Mesendoderm (in vitro differentiated cells): ENCODE data around the gene NFASC.

Experiments used
- DNase-seq: peaks from one replicate; pipeline ENCODE4 v3.0.0; 2013
- H2AK5ac ChIP-seq: 2 replicates; pipeline ENCODE4 v1.6.1; 2013; ENCODE audit warnings: low read length, inconsistent platforms
- H2BK120ac ChIP-seq: 2 replicates; pipeline ENCODE4 v1.6.1; 2013; ENCODE audit warnings: low read depth, mild to moderate bottlenecking, low read length, moderate library complexity, mixed read lengths
- H2BK15ac ChIP-seq: replicated peaks from 2 replicates; pipeline ENCODE4 v1.6.1; 2013; ENCODE audit warnings: low read depth, mild to moderate bottlenecking, moderate library complexity
- H2BK5ac ChIP-seq: 2 replicates; pipeline ENCODE4 v1.6.1; 2013; ENCODE audit warnings: low read length, inconsistent platforms
- H3K18ac ChIP-seq: 2 replicates; pipeline ENCODE4 v1.6.1; 2013; ENCODE audit warnings: mild to moderate bottlenecking, low read length, mixed read lengths
- H3K23ac ChIP-seq: one replicate; pipeline ENCODE4 v1.6.1; 2013; ENCODE audit warnings: low read length
- H3K27ac ChIP-seq: 2 replicates; pipeline ENCODE4 v1.5.1; 2013; ENCODE audit warnings: low read depth, mild to moderate bottlenecking, inconsistent platforms, low read length, moderate library complexity
- H3K27me3 ChIP-seq: 2 replicates; pipeline ENCODE4 v1.6.1; 2013; ENCODE audit warnings: low read length, control low read depth, mild to moderate bottlenecking, inconsistent platforms; ENCODE audit not compliant: insufficient read depth, poor library complexity
- H3K36me3 ChIP-seq: 2 replicates; pipeline ENCODE4 v1.6.1; 2013; ENCODE audit warnings: low read length, inconsistent platforms; ENCODE audit not compliant: control insufficient read depth, insufficient read depth
- H3K4ac ChIP-seq: one replicate; pipeline ENCODE4 v1.6.1; 2013; ENCODE audit warnings: low read depth, mild to moderate bottlenecking, low read length, moderate library complexity
- H3K4me1 ChIP-seq: 2 replicates; pipeline ENCODE4 v1.6.1; 2013; ENCODE audit warnings: low read depth, low read length, inconsistent platforms; ENCODE audit not compliant: control insufficient read depth
- H3K4me2 ChIP-seq: 2 replicates; pipeline ENCODE4 v1.6.1; 2013; ENCODE audit warnings: low read length
- H3K4me3 ChIP-seq: 2 replicates; pipeline ENCODE4 v1.5.1; 2013; ENCODE audit warnings: mild to moderate bottlenecking, low read length
- H3K56ac ChIP-seq: one replicate; pipeline ENCODE4 v1.6.1; 2013; ENCODE audit warnings: low read length
- H3K79me1 ChIP-seq: 2 replicates; pipeline ENCODE4 v1.6.1; 2013; ENCODE audit warnings: low read length, inconsistent platforms
- H3K79me2 ChIP-seq: 2 replicates; pipeline ENCODE4 v1.6.1; 2013; ENCODE audit warnings: mild to moderate bottlenecking, low read length; ENCODE audit not compliant: control insufficient read depth, insufficient read depth
- H3K9ac ChIP-seq: 2 replicates; pipeline ENCODE4 v1.6.1; 2013; ENCODE audit warnings: low read length, inconsistent platforms
- H4K5ac ChIP-seq: one replicate; pipeline ENCODE4 v1.6.1; 2013; ENCODE audit warnings: low read length
- H4K8ac ChIP-seq: one replicate; pipeline ENCODE4 v1.6.1; 2013; ENCODE audit warnings: low read depth, mild to moderate bottlenecking, control low read depth, low read length, moderate library complexity
- WGBS: extraction: QIAGEN DNeasy Blood & Tissue Kit; methylation state at CpG from one replicate; pipeline ENCODE4 v1.1.7; 2013; ENCODE audit warnings: low lambda C conversion rate, missing lambda C conversion rate; ENCODE audit not compliant: insufficient coverage; ENCODE audit errors: extremely low coverage; 5-methylcytosine and 5-hydroxymethylcytosine counted together

Gene NFASC

DNA sequence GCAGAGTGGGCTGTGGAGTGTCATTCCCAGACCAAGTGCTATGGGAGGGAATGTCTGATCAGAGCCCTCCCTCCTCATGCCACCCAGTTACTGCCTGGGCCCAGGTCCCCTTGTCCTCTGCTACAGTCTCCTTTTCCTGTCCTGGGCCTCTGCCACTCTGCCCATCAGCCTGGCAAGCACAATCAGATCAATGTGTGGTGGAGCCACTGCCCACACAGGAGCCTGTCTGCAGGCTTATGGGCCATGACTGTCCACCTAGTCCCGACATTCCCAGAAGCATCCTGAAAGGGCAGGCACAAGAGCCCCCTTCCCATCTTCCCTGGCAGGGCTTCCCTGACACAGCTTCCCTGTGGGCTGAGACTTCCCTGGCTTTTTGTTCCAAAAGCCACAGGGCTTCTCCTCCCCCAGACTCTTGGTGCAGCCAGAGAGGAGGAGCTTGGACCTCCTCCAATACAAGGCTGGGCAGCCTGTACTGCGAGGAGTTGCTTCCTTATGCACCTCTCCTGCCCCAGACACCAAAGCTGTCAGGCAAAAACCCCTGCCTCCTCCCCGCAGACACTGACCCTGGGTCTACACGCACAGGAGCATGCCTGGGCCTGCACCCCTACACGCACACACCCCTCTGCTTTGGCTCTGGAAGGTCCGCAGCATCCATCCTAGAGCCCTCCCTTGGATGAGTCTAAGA lies 143.2 kb downstream of the NFASC start:
- Histone ChIP-seq H3K27ac (no peak overlapping the region), H4K8ac (no peak overlapping the region), H3K4me2 (no peak overlapping the region), H3K4me3 (no peak overlapping the region), H3K36me3 (no peaks in the 10 kb centered on the region), H2BK5ac (no peak overlapping the region), H3K56ac (no peak overlapping the region), H3K4ac (no peak overlapping the region), H3K79me1 (no peaks in the 10 kb centered on the region), H3K4me1 (peaks cover 3% of the 10 kb centered on the region), H3K27me3 (no peaks in the 10 kb centered on the region), H4K5ac (no peak overlapping the region), H2AK5ac (no peak overlapping the region), H2BK15ac (no peak overlapping the region), H3K9ac (no peak overlapping the region), H3K18ac (no peak overlapping the region), H3K23ac (no peak overlapping the region), H2BK120ac (no peak overlapping the region), H3K79me2 (no peaks in the 10 kb centered on the region)
- WGBS = no CpG with 5 or more reads among the region's 6 CpGs
- no peak for DNase-seq

DNA sequence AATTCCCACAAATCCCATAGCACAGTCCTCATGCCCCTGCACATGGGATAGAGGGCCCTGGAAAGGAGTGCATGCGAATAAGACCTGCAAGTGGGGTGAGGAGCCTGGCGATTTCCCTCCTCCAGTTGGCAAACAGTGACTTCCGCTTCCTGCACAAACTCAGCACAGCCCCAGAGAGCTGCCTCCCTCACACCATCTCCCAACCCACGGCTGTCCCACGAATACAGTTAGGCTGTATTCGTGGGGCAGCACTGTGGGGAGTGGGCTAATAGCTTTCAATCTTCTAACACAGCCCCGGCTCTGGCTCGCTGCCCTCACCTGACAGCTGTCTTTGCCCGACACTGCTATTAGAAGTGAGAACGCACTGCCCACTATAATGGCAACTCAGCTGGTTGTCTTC lies 144.1 kb downstream of the NFASC start:
- Histone ChIP-seq H2BK120ac (no peak overlapping the region), H3K23ac (no peak overlapping the region), H3K79me2 (no peaks in the 10 kb centered on the region), H3K56ac (no peak overlapping the region), H3K4ac (no peak overlapping the region), H3K4me3 (no peak overlapping the region), H3K27me3 (no peaks in the 10 kb centered on the region), H3K79me1 (no peaks in the 10 kb centered on the region), H3K4me1 (peaks cover 3% of the 10 kb centered on the region), H3K27ac (no peak overlapping the region), H3K36me3 (no peaks in the 10 kb centered on the region), H4K5ac (no peak overlapping the region), H3K18ac (no peak overlapping the region), H3K4me2 (no peak overlapping the region), H2AK5ac (no peak overlapping the region), H2BK15ac (no peak overlapping the region), H4K8ac (no peak overlapping the region), H3K9ac (no peak overlapping the region), H2BK5ac (no peak overlapping the region)
- no CpG with 5 or more reads among the region's 10 CpGs for WGBS
- DNase-seq = no peak

DNA sequence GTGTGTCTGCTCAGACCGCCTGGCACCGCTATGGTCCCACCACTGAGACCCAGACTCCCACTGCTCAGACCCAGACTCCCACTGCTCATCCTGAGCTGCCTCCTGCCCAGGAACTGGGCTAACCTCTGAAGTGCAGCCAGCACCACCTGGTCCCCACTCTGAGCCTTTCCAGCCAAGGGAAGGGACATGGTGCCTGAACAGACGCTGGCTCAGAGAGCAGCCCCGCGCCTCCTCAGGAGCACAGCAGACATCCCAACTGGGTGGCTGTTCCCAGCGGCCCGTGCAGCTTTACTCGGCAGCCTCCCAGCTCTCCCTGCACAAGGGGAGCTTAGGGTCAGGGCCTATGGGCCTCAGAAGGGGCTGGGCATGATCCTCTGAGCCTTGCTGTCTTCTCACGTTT lies 144.6 kb downstream of the NFASC start:
- no peaks in the 10 kb centered on the region for H3K27me3 ChIP-seq
- no peak overlapping the region for H3K4me3 ChIP-seq
- H3K9ac ChIP-seq = no peak overlapping the region
- H3K23ac ChIP-seq = no peak overlapping the region
- H3K79me2 ChIP-seq = no peaks in the 10 kb centered on the region
- H3K4me1 ChIP-seq = peaks cover 3% of the 10 kb centered on the region
- H2AK5ac ChIP-seq = no peak overlapping the region
- no peak overlapping the region for H4K5ac ChIP-seq
- H3K4ac ChIP-seq = no peak overlapping the region
- no peaks in the 10 kb centered on the region for H3K36me3 ChIP-seq
- DNase-seq = no peak
- no peak overlapping the region for H2BK15ac ChIP-seq
- no peak overlapping the region for H3K18ac ChIP-seq
- no peak overlapping the region for H3K56ac ChIP-seq
- no peak overlapping the region for H3K4me2 ChIP-seq
- H4K8ac ChIP-seq = no peak overlapping the region
- H3K27ac ChIP-seq = no peak overlapping the region
- no peak overlapping the region for H2BK120ac ChIP-seq
- no CpG with 5 or more reads among the region's 9 CpGs for WGBS
- H3K79me1 ChIP-seq = no peaks in the 10 kb centered on the region
- no peak overlapping the region for H2BK5ac ChIP-seq

DNA sequence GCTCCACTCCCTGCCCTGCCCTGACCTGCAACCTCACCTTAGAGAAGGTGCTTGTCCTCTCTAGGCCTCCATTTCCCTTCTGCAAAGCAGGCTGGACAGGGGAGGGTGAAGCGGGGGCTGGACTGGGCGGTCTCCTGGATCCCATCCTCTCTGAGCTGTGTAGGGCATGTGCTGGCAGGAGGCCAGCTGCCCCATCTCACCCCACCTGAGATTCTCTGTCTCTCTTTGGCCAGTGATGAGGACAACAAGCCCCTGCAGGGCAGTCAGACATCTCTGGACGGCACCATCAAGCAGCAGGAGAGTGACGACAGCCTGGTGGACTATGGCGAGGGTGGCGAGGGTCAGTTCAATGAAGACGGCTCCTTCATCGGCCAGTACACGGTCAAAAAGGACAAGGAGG lies 145.4 kb downstream of the NFASC start:
- H2BK5ac ChIP-seq = no peak overlapping the region
- WGBS = no CpG with 5 or more reads among the region's 9 CpGs
- no peak for DNase-seq
- no peak overlapping the region for H2BK15ac ChIP-seq
- H3K9ac ChIP-seq = no peak overlapping the region
- no peak overlapping the region for H3K4me3 ChIP-seq
- no peak overlapping the region for H4K5ac ChIP-seq
- no peak overlapping the region for H3K4me2 ChIP-seq
- no peak overlapping the region for H3K18ac ChIP-seq
- no peaks in the 10 kb centered on the region for H3K36me3 ChIP-seq
- no peak overlapping the region for H3K4ac ChIP-seq
- H3K23ac ChIP-seq = no peak overlapping the region
- H2BK120ac ChIP-seq = no peak overlapping the region
- H3K79me1 ChIP-seq = no peaks in the 10 kb centered on the region
- H2AK5ac ChIP-seq = no peak overlapping the region
- H3K4me1 ChIP-seq = peaks cover 3% of the 10 kb centered on the region
- H3K56ac ChIP-seq = no peak overlapping the region
- H4K8ac ChIP-seq = no peak overlapping the region
- H3K27me3 ChIP-seq = no peaks in the 10 kb centered on the region
- no peaks in the 10 kb centered on the region for H3K79me2 ChIP-seq
- no peak overlapping the region for H3K27ac ChIP-seq

DNA sequence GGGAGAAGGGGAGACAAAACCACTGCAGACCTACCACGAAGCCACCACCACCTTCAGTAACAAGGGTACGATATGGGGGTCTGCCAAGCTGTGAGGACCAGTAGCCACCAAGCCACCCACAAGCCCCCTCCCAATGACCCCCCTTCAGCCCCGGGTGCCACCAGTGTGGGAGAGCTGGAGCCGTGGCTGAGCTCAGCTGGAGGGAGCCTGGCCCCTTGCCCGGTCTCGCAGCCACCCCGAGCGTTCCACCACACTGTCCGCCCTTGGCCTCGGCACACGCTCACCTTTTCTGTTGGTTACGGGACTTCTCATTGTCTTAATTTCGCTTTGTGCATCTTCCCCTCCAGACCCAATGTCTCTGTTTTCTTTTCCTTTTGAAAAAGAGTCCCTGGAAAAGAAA lies 145.9 kb downstream of the NFASC start:
- no peak overlapping the region for H3K56ac ChIP-seq
- no peak overlapping the region for H3K4ac ChIP-seq
- H3K27me3 ChIP-seq = no peaks in the 10 kb centered on the region
- H3K4me2 ChIP-seq = no peak overlapping the region
- H3K4me3 ChIP-seq = no peak overlapping the region
- H3K4me1 ChIP-seq = peaks cover 3% of the 10 kb centered on the region
- no peak overlapping the region for H4K5ac ChIP-seq
- no CpG with 5 or more reads among the region's 13 CpGs for WGBS
- no peaks in the 10 kb centered on the region for H3K36me3 ChIP-seq
- no peak overlapping the region for H3K18ac ChIP-seq
- H2BK15ac ChIP-seq = no peak overlapping the region
- no peaks in the 10 kb centered on the region for H3K79me1 ChIP-seq
- no peak overlapping the region for H2AK5ac ChIP-seq
- no peaks in the 10 kb centered on the region for H3K79me2 ChIP-seq
- no peak overlapping the region for H4K8ac ChIP-seq
- no peak overlapping the region for H3K27ac ChIP-seq
- H3K9ac ChIP-seq = no peak overlapping the region
- no peak overlapping the region for H2BK120ac ChIP-seq
- no peak for DNase-seq
- H3K23ac ChIP-seq = no peak overlapping the region
- H2BK5ac ChIP-seq = no peak overlapping the region

- WGBS = no CpG with 5 or more reads among the region's 6 CpGs
Observed at GRCh38 chr1:205017001-205017400, 146.3 kb downstream of the NFASC start.

More at GRCh38 chr1:205017001-205017400, 146.3 kb downstream of the NFASC start:
- Histone ChIP-seq H3K23ac (no peak overlapping the region), H2BK15ac (no peak overlapping the region), H3K4me3 (no peak overlapping the region), H3K9ac (no peak overlapping the region), H3K79me1 (no peaks in the 10 kb centered on the region), H3K79me2 (no peaks in the 10 kb centered on the region), H2BK120ac (no peak overlapping the region), H4K8ac (no peak overlapping the region), H3K4me1 (peaks cover 3% of the 10 kb centered on the region), H3K27me3 (no peaks in the 10 kb centered on the region), H2AK5ac (no peak overlapping the region), H3K56ac (no peak overlapping the region), H4K5ac (no peak overlapping the region), H3K4me2 (no peak overlapping the region), H3K4ac (no peak overlapping the region), H2BK5ac (no peak overlapping the region), H3K27ac (no peak overlapping the region), H3K36me3 (no peaks in the 10 kb centered on the region), H3K18ac (no peak overlapping the region)
- DNase-seq = no peak
